Peyer's patch (tissue), 4 donors: Measurements from ENCODE around the gene COL28A1.

Experiments used
- POLR2A ChIP-seq, 2 donors: fragments of 450-650 bp; IDR thresholded peaks; one replicate each; pipeline ENCODE4 v1.5.1; 2017; ENCODE audit warnings: antibody characterized with exemption in 2 of 2, mild to moderate bottlenecking in 2 of 2, moderate library complexity in 2 of 2
- TF ChIP-seq, protein P1 (sequence below), 6 experiments: fragments of 450-650 bp in 4 of 6; fragments of 200-600 bp in 2 of 6; sonication (generic) in 1 of 6; IDR thresholded peaks; one replicate each; pipeline ENCODE4 v1.5.1; 2017 to 2019; ENCODE audit warnings: antibody characterized with exemption in 6 of 6, mild to moderate bottlenecking in 3 of 6, moderate library complexity in 1 of 6

DNA sequence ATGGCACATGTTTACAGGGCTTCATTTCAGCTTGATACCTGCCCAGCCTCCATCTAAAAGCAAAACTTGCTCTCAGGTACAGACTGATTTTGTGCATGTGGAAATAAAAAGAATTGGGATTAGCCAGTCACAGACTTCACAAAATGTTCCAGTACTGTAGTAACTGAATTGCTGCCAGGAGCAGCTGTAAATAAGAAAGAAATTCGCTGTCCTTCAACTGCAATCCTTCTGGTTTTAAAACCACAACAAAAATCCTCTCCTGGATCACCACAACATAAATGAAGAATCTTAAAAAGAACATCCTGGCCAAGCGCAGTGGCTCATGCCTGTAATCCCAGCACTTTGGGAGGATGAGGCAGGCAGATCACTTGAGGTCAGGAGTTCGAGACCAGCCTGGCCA, 27.1 kb upstream of the COL28A1 start:
- TF ChIP-seq, protein P1, sequence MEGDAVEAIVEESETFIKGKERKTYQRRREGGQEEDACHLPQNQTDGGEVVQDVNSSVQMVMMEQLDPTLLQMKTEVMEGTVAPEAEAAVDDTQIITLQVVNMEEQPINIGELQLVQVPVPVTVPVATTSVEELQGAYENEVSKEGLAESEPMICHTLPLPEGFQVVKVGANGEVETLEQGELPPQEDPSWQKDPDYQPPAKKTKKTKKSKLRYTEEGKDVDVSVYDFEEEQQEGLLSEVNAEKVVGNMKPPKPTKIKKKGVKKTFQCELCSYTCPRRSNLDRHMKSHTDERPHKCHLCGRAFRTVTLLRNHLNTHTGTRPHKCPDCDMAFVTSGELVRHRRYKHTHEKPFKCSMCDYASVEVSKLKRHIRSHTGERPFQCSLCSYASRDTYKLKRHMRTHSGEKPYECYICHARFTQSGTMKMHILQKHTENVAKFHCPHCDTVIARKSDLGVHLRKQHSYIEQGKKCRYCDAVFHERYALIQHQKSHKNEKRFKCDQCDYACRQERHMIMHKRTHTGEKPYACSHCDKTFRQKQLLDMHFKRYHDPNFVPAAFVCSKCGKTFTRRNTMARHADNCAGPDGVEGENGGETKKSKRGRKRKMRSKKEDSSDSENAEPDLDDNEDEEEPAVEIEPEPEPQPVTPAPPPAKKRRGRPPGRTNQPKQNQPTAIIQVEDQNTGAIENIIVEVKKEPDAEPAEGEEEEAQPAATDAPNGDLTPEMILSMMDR (IDR thresholded peaks at IDR 0.05) = no peak
- no peak for TF ChIP-seq POLR2A (IDR thresholded peaks at IDR 0.05)
